DMS79 treated with DMSO at 0.1 percent for 48 hours (cell line): ENCODE measurements around the gene FRYL.
"Not testable (repeated sequence)": the region's sequence is repeated elsewhere in the genome, so short reads cannot be mapped to it uniquely, and the experiment has no call there.

Experiments
- DNase-seq: peaks from one replicate; lab custom pipeline; 2025; lab: John Stamatoyannopoulos, UW

FRYL gene

DNA sequence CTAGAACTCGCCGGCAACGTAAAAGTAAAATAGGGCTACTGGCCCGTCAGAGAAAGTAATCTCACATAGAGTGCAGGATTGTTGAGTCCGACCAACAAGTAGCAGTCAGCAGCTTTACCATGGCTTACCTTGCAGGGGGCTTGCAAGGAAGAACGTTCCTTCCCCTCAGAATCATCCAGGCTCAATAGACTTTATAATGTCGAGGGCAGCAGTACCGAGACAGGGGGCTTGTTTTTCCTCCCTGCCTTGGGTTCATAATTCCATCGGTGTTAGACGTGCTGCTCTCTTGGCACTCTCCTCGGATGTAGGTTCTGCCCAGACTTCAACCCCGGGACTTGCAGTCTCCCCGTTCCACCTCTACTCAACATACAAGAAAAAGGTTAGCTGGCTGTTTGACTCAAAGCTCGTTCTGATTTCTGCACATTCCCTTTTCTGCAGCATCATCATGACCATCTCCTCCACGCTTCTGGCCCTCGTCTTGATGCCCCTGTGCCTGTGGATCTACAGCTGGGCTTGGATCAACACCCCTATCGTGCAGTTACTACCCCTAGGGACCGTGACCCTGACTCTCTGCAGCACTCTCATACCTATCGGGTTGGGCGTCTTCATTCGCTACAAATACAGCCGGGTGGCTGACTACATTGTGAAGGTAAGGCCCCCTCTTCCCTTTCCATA is 295.4 kb downstream of the FRYL start:
- peak; percentile 48 for DNase-seq

DNA sequence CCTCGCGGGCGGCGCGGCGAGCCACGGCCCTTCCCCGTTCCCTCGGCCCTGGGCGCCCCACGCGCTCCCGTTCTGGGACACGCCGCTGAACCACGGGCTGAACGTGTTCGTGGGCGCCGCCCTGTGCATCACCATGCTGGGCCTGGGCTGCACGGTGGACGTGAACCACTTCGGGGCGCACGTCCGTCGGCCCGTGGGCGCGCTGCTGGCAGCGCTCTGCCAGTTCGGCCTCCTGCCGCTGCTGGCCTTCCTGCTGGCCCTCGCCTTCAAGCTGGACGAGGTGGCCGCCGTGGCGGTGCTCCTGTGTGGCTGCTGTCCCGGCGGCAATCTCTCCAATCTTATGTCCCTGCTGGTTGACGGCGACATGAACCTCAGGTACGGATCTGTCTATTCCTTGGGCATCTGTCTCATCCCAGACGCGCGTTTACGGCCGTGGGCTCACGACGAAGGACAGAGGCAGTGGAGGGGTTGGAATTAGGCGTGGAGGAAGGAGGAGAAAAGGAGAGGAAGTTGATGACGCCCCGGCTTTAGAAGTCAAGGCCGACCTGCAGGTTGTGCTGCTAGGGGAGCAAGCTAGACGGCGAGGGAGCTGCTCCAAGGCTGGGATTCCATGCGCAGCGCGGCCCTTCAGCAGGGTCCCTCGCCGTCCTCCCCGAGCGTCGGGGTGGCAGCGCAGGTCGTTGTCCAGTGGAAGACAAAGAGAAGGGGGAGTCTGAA is 296.1 kb downstream of the FRYL start:
- peak; percentile 48 for DNase-seq

DNA sequence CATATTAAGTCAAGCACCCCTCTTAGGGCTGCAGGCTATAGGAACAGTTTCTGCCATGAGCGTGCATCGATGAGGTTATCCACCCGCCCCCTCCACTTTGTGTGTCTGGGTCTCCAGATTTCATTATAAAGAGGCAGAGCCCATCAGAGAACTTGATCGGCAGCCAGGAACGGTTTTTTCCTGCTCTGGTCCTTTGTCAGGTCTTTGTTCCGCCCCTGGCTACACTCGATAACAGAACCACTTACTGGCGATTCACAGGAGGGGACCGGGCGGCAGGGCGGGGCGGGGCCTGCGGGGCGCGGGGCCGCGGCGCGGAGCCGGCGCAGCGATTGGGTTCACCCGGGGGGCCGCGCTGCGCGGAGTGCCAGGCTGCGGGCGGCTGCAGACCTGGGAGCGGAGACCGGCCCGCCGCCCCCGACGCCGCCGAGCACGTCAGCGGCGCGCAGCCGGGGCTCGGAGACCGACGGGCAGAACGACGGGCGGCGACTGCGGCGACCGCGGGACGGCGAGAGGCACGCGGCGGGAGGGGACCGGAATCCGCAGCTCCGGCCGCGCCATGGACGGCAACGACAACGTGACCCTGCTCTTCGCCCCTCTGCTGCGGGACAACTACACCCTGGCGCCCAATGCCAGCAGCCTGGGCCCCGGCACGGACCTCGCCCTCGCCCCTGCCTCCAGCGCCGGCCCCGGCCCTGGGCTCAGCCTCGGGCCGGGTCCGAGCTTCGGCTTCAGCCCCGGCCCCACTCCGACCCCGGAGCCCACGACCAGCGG is 296.9 kb downstream of the FRYL start, which contains the start of gene SLC10A4:
TSS of gene SLC10A4 (plus strand) at position 338 of the 771 bp plus-strand sequence. CDS start at position 557, 219 bp downstream.
- peak; percentile 81 for DNase-seq

DNA sequence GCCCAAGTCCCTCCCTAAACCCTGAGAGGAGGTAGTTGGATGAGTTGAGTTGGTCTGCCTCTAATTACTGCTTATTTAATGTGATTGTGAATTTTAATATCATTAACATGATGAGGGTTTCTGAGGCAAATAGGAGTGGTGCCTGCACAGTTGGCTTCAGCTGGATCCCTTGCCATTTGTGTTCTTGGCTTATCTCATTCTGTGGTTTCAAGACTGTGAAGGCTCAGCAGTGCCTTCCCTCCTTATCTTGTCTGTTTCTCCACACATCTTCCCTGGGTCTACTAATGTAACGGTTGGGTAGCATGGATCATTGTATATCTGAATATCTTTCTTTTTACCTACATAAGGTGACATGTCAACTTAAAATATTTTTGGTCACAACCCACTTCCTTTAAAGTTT is 298.5 kb downstream of the FRYL start:
- no peak for DNase-seq

DNA sequence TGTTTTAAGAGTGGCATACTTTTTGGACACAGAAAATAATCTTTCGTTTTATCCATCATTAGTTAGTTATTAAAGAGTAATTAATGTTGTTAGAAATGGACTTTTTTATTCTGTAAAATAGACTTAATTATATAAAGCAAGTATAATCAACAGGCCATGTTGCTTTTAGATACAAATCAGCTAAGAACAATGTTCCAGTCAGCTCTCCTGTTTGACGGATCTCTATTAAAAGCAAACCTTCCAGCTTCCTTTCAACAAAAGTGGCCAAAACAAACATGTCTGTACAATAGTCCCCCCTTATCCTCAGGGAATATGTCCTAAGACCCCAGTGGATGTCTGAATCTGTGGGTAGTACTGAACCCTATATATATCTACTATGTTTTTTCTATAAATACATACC is 301.8 kb downstream of the FRYL start:
- no peak for DNase-seq

DNA sequence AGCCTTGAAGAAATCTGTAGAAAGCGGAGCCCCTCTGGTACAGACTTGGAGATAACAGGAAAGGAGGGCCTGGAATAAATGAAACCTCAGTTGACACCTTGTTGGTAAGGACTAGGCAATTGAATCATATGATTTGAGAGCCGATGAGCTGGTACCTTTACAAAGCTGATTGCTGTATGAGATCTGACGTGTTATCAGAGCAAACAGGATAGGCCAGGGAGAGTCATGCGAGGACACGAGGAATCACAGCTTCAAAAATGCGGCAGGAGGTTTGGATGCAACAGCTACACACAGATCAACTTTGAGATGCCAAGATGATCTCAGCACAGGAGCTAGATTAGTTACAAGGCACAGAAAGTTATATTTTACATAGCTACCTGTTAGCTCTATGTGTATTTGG is 304.3 kb downstream of the FRYL start:
- no peak for DNase-seq

DNA sequence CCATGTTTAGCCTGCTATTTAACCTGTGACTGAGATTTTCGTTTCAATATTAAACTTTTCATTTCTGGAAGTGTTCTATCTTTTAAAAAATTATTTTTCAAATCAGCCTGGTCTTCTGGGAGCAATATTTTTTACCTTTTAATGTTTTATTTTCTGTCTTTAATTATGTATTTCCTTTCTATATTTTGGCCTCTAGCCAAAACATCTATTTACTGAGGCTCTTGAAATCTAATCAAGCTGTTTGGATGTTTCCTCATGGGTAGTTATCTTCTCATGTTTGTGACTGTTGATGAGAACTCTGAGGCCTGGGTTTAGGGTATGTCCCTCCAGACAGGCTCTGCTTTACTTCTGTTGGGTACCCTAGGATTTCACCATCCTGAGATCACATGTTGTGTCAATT is 307.3 kb downstream of the FRYL start:
- peak; percentile 46 for DNase-seq

DNA sequence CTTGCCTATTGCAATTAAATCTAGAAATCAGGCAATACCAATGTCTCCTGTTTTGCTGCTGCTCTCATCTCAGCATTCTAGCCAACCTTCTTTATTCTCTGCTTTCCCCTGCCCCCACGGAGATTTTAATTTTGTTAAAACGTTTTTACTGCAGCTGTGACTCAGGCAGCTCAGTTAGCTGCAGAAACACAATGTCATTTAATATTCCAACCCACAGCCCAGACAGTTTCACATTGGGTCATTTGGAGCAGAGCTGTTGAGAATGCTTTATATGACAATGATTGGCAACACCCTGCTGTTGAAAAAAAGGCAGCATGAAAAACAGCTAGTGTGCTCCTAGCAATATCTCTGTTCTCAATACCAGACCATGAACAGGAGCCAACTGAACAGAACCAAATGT is 309.5 kb downstream of the FRYL start:
- no peak for DNase-seq

DNA sequence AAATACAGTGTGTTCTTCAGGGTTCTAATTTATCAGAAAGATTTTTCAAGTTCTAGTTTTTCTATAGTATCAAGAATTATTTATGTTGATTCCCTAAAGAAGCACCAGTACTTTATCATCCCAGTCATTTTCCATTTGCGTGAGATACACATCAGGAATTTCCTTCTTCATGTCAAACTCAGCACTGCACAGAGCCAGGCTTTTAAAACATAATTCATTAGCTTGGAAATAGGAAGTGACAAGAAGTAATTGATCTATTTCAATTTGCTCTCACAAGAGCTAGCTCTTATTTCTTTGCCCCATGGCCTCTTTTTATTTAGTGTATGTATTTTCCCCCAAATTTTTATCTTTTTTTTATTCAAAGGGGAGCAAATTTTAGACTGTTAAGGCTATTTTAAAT is 309.9 kb downstream of the FRYL start:
- no peak for DNase-seq

DNA sequence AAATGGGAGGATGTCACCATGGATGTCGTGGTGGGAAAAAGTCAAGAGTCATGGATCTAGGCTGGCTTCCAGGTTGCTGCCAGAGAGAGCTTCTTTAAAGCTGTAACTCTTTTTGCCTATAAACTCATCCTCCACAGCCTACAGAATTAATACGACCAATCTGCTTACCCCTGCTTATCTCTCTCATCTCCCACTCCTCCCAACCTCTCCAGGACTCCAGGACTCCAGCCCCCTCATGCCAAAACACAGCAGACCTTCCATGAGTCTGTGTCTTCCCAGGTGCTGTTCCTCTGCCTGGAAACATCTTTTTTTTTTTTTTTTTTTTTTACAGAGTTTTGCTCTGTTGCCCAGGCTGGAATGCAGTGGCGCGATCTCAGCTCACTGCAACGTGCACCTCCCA is 312.2 kb downstream of the FRYL start:
- DNase-seq = no peak

DNA sequence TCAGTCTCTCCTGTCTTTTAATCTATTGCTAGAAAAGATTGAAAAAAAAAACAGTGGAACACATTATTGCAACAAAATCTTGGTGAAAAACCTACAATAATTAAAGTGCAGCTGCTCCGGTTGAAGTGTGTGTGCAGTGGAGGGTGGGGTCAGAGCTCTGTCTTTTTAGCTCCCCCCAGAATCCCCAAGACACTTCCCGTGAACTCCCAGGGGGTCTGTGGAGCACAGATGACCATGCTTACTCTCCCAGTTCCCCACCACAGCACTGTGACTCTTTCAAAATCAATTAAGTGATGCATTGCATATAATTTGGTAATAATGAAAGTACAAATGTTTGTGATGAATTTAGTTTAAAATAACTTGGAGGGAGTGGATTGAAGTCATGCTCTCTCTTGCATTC is 312.6 kb downstream of the FRYL start:
- no peak for DNase-seq

DNA sequence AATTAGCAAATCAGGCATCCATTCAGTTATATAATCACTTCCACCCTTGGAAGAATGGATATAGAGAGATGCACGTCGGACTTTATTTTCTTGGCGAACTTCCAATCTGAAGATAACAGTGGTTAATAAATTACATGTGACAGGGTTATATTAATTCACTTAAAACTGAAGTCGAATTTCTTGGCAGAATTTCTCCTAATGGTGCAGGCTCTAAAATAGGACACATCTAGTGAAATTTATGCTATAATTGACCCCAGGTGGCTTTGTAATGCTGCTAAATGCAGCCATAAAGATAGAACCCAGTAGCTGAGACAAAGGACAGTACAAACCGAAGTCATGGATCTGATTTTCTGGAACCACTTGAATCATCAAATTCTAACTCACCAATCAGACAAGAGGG is 317.7 kb downstream of the FRYL start:
- DNase-seq = no peak

DNA sequence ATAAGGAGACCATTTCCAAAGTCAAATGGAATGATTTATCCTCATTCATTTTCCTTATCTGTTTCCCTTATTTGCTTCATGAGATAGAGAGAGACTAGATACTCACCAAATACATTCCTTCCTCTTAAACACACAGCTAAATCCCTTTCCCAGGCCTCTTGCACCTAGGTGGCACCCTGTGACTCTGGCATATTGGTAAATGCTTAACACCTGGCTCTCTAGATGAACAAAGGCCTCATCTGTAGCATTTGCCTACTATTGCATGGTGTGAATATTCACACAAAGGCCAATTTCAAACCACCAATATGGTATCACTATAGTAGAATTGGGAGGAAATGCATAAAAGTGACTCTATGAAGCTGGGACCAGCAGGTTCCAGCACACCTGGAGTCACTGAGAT is 319.1 kb downstream of the FRYL start:
- DNase-seq = no peak

DNA sequence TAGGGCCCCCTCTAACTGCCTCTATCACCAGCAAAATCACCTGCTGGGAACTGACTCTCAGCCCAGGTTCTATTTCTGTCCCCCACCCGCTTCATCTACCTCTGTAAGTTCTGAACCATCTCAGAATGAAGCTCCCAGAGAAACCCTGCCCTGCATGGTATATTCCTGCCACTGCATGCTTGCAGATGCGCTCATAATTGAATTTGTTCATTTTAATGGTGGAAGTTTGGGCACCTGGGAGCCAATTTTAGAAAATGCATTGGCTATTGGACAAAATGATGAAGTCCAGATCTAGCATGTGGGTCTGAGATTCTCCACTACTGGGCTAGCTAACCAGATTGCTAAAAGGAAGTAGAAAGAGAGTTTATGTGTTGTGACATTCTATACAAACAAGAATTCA is 325.5 kb downstream of the FRYL start:
- no peak for DNase-seq

DNA sequence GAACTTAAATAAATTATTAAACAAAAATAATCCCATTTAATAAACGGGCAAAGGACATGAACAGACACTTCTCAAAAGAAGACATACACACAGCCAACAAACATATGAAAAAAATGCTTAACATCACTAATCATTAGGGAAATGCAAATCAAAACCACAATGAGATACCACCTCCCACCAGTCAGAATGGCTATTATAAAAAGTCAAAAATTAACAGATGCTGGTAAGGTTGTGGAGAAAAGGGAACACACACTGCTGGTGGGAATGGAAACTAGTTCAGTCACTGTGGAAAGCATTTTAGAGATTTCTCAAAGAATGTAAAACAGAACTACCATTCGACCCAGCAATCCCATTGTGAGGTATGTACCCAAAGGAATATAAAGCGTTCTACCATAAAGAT is 328.4 kb downstream of the FRYL start:
- not testable (repeated sequence) for DNase-seq

DNA sequence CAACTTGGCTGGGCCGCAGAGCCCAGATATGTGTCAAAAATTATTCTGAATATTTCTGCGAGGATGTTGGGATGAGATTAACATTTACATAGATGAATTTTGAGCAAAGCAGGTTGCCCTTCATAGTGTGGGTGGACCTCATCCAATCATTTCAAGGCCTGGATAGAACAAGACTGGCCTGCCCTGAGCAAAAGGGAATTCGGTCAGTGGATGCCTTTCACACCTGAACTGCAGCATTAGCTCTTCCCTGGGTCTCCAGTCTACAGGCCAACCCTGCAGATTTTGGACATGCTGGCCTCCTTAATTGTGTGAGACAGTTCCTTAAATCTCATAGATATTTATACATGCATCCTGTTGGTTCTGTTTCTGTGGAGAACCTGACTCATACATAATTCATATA is 329.3 kb downstream of the FRYL start:
- no peak for DNase-seq

DNA sequence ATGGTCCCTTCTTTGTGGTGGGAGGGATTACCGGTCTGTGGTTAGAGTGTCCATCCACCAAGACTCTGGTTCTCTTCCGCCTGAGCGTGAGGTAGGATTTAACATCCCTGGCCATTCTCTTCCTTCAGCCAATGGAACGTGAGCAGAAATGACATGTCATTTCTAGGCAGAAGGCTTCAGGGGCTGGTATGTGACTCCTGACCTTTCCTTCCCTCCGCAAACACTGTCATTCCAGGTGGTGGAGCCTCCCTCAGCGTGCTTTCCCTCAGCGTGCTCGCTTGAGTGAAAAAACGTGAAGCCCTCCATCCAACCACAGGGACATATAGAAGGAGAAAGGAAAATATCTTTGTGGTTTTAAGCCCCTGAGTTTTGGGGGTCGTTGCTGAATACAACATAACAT is 330.9 kb downstream of the FRYL start:
- no peak for DNase-seq
